GM12878 (cell line): Measurements from ENCODE around the gene EPAS1. TPM values are rescaled to one million over a fixed set of nuclear protein-coding genes. Genes with fewer than 3 reads are reported as not detected.

ENCODE experiments used
- ATAC-seq: fragments of 200-7000 bp; cut with Tn5 transposase; 3 replicates; pipeline ENCODE4 v1.9.1; 2020; ENCODE audit warnings: mild to moderate bottlenecking, moderate library complexity
- BruUV-seq: library from RNA; stranded (reverse); fragments of 400-500 nt; replicated peaks from 2 replicates; lab custom pipeline; 2021; lab: Mats Ljungman, UMichigan
- CTCF ChIA-PET: fragments of 300-600 bp; sonication (Branson Sonifier 250); formaldehyde crosslinking; extraction: SDS; loops from one replicate; lab custom pipeline; 2021; ENCODE audit warnings: inconsistent platforms; lab: Yijun Ruan, JAX
- POLR2A ChIA-PET: fragments of 350-600 bp; formaldehyde crosslinking; extraction: SDS; loops from one replicate; lab custom pipeline; 2021; ENCODE audit warnings: inconsistent platforms; lab: Charles Lee
- RAD21 ChIA-PET: fragments of 300-600 bp; sonication (Branson Sonifier 250); formaldehyde crosslinking; loops from one replicate; lab custom pipeline; 2023; ENCODE audit warnings: antibody characterized with exemption; ENCODE audit not compliant: unreplicated experiment; lab: Charles Lee
- SMC1A ChIA-PET: fragments of 300-600 bp; sonication (Branson Sonifier 250); formaldehyde crosslinking; loops from one replicate; lab custom pipeline; 2023; ENCODE audit not compliant: unreplicated experiment, uncharacterized antibody; lab: Charles Lee
- DNase-seq: peaks from one replicate; pipeline ENCODE4 v3.0.0-alpha.2; 2011; ENCODE audit warnings: low read depth, low spot score
- FAIRE-seq: peaks from 3 replicates; lab custom pipeline; 2011; peaks lifted over from hg19 to GRCh38; lab: Jason Lieb, UNC
- H2AFZ ChIP-seq: 2 replicates; pipeline ENCODE4 v1.6.0; 2011; ENCODE audit warnings: low read depth, low read length, control low read depth; ENCODE audit not compliant: control insufficient read depth
- H3K27ac ChIP-seq: 2 replicates; pipeline ENCODE4 v1.5.1; 2011; ENCODE audit warnings: control low read depth; ENCODE audit not compliant: control insufficient read depth, insufficient read depth
- H3K27me3 ChIP-seq, 2 experiments: replicated peaks in 1 of 2; 2 replicates each; pipeline versions ENCODE4 v1.6.0 to v1.6.1; 2011; ENCODE audit warnings: low read length in 1 of 2; ENCODE audit not compliant: control insufficient read depth in 2 of 2, insufficient read depth in 2 of 2
- H3K36me3 ChIP-seq, 2 experiments: 2 replicates each; pipeline ENCODE4 v1.5.1; 2011; ENCODE audit warnings: low read length in 1 of 2; ENCODE audit not compliant: control insufficient read depth in 2 of 2, insufficient read depth in 2 of 2
- H3K4me1 ChIP-seq: 2 replicates; pipeline ENCODE4 v1.6.1; 2011; ENCODE audit warnings: mild to moderate bottlenecking, low read length, moderate library complexity, mixed read lengths; ENCODE audit not compliant: control insufficient read depth, insufficient read depth
- H3K4me2 ChIP-seq: 2 replicates; pipeline ENCODE4 v1.6.0; 2011; ENCODE audit warnings: control low read depth; ENCODE audit not compliant: control insufficient read depth, insufficient read depth
- H3K4me3 ChIP-seq: fragments of 200-600 bp; sonication (generic); 2 replicates; pipeline ENCODE4 v1.5.1; 2016
- H3K79me2 ChIP-seq: 2 replicates; pipeline ENCODE4 v1.6.0; 2011; ENCODE audit warnings: low read length; ENCODE audit not compliant: control insufficient read depth, insufficient read depth
- H3K9ac ChIP-seq: 2 replicates; pipeline ENCODE4 v1.8.0; 2011; ENCODE audit warnings: low read length, control low read depth, mixed read lengths; ENCODE audit not compliant: control insufficient read depth, insufficient read depth
- H3K9me3 ChIP-seq: replicated peaks from 3 replicates; pipeline ENCODE4 v1.5.1; 2011; ENCODE audit warnings: mild to moderate bottlenecking, low read length; ENCODE audit not compliant: control insufficient read depth, insufficient read depth
- H4K20me1 ChIP-seq: 2 replicates; pipeline ENCODE4 v1.6.0; 2011; ENCODE audit not compliant: control insufficient read depth, insufficient read depth
- MXI1 ChIP-seq: fragments of 150-350 bp; IDR thresholded peaks from 2 replicates; pipeline ENCODE4 v1.6.1; 2011; ENCODE audit warnings: low read depth, mild to moderate bottlenecking, inconsistent platforms, low read length, improper control_type of control experiment
- POLR2AphosphoS2 ChIP-seq: IDR thresholded peaks from 2 replicates; pipeline ENCODE4 v1.6.1; 2011; ENCODE audit warnings: low read depth, mild to moderate bottlenecking, low read length, improper control_type of control experiment, moderate library complexity
- ZNF384 ChIP-seq: IDR thresholded peaks from 2 replicates; pipeline ENCODE4 v1.6.1; 2012; ENCODE audit warnings: low read depth, mild to moderate bottlenecking, low read length, improper control_type of control experiment, borderline replicate concordance
- WGBS: methylation state at CpG from one replicate; pipeline ENCODE4 v1.1.6; 2016; ENCODE audit warnings: low lambda C conversion rate; ENCODE audit not compliant: insufficient replicate concordance, insufficient coverage; ENCODE audit errors: missing lambda C conversion rate; 5-methylcytosine and 5-hydroxymethylcytosine counted together
- in situ Hi-C: fragments of 300-500 bp; cut with MboI; formaldehyde crosslinking; loops from 9 replicates; pipeline ENCODE4 v1.14.3; 2018; ENCODE audit warnings: mixed read lengths
- intact Hi-C: fragments of 100-400 bp; cut with micrococcal nuclease; formaldehyde crosslinking; loops from one replicate; pipeline ENCODE4 v1.14.2; 2022; ENCODE audit not compliant: unreplicated experiment
- polyA plus RNA-seq, 11 experiments: library from polyadenylated mRNA; depleted of rRNA in 4 of 11; unstranded in 6 of 11; stranded (reverse) in 5 of 11; fragments of >200 nt; fragmentation: Nextera tagmentation in 4 of 11; fragmentation: Illumina TruSeq in 1 of 11; extraction: Ambion mirVana in 4 of 11; extraction: Trizol in 1 of 11; gene quantifications; 1 replicate in 1 of 11; 2 replicates in 10 of 11; pipeline versions ENCODE4 v1.2.1 to v1.2.3, GENCODE V29; 2011 to 2016; ENCODE audit warnings: inconsistent platforms in 2 of 11, missing spikeins in 2 of 11, low read depth in 1 of 11
- total RNA-seq, 4 experiments: library from RNA; depleted of rRNA in 3 of 4; stranded (reverse); fragments of >200 nt in 3 of 4; fragmentation: Illumina TruSeq in 1 of 4; extraction: Trizol in 1 of 4; gene quantifications; 2 replicates each; pipeline versions ENCODE4 v1.2.1 to v1.2.3, GENCODE V29; 2013 to 2021
- TF ChIP-seq, protein P1 (sequence below): fragments of 450-650 bp; formaldehyde crosslinking; IDR thresholded peaks from 2 replicates; pipeline ENCODE4 v1.5.0; 2022; ENCODE audit warnings: mild to moderate bottlenecking, missing genetic modification characterization
- TF ChIP-seq, protein P2 (sequence below): fragments of 150-350 bp; IDR thresholded peaks from 2 replicates; pipeline ENCODE4 v1.6.1; 2014; ENCODE audit warnings: mild to moderate bottlenecking, low read depth, low read length

The EPAS1 gene
- total and polyA plus RNA-seq, 10 of the 15 experiments (the other 5 are each of a cell fraction or from before 2014, with no cell fraction given), result 0.11 to 22.0 (median 1.3) TPM; not detected in 1

DNA sequence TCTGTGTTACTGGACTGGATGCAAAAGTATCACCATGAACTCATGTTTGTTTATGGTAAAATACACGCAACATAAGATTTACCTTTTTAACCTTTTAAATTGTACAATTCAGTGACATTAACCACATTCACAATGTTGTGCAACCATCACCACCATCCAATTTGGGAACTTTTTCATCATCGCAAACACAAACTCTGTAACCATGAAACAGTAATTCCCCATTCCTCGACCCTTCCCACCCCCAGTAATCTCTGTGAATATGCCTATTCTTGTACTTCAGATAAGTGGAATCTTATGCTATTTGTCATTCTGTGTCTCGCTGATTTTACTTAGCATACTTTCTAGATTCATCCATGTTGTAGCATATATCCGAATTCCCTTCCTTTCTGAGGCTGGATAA is 31.1 kb upstream of the EPAS1 start:
- Histone ChIP-seq H2AFZ (no peak overlapping the region), H3K4me2 (no peak overlapping the region), H4K20me1 (no peaks in the 10 kb centered on the region), H3K36me3 (no peaks in the 10 kb centered on the region), H3K27ac (no peak overlapping the region), H3K27me3 (no peaks in the 10 kb centered on the region), H3K9me3 (no peaks in the 10 kb centered on the region), H3K79me2 (no peaks in the 10 kb centered on the region), H3K9ac (no peak overlapping the region), H3K4me3 (no peak overlapping the region), H3K4me1 (no peaks in the 10 kb centered on the region)
- ChIA-PET RAD21 (no interaction called here), SMC1A (interaction anchor here (1.6 kb wide), 2 partner anchors 9 to 16 kb away, joined by 4 to 5 read pairs; no protein-coding TSS in a partner anchor), POLR2A (no interaction called here), CTCF (interaction anchor here (1.6 kb wide), 1 partner anchor 35 kb away, joined by 5 read pairs; no protein-coding TSS in a partner anchor)
- in situ Hi-C loops (no loop called here), intact Hi-C loops (no loop called here)
- ATAC-seq, result no peak
- DNase-seq, result no peak
- TF ChIP-seq, protein P1, sequence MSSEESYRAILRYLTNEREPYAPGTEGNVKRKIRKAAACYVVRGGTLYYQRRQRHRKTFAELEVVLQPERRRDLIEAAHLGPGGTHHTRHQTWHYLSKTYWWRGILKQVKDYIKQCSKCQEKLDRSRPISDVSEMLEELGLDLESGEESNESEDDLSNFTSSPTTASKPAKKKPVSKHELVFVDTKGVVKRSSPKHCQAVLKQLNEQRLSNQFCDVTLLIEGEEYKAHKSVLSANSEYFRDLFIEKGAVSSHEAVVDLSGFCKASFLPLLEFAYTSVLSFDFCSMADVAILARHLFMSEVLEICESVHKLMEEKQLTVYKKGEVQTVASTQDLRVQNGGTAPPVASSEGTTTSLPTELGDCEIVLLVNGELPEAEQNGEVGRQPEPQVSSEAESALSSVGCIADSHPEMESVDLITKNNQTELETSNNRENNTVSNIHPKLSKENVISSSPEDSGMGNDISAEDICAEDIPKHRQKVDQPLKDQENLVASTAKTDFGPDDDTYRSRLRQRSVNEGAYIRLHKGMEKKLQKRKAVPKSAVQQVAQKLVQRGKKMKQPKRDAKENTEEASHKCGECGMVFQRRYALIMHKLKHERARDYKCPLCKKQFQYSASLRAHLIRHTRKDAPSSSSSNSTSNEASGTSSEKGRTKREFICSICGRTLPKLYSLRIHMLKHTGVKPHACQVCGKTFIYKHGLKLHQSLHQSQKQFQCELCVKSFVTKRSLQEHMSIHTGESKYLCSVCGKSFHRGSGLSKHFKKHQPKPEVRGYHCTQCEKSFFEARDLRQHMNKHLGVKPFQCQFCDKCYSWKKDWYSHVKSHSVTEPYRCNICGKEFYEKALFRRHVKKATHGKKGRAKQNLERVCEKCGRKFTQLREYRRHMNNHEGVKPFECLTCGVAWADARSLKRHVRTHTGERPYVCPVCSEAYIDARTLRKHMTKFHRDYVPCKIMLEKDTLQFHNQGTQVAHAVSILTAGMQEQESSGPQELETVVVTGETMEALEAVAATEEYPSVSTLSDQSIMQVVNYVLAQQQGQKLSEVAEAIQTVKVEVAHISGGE, result no peak
- TF ChIP-seq, protein P2, sequence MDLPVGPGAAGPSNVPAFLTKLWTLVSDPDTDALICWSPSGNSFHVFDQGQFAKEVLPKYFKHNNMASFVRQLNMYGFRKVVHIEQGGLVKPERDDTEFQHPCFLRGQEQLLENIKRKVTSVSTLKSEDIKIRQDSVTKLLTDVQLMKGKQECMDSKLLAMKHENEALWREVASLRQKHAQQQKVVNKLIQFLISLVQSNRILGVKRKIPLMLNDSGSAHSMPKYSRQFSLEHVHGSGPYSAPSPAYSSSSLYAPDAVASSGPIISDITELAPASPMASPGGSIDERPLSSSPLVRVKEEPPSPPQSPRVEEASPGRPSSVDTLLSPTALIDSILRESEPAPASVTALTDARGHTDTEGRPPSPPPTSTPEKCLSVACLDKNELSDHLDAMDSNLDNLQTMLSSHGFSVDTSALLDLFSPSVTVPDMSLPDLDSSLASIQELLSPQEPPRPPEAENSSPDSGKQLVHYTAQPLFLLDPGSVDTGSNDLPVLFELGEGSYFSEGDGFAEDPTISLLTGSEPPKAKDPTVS, result no peak
- TF ChIP-seq POLR2AphosphoS2, result no peak
- no peak for TF ChIP-seq MXI1
- no peak for TF ChIP-seq ZNF384
- BruUV-seq, result no TSS peak
- 55% methylated on average over 5 of the region's 5 CpGs for WGBS
- FAIRE-seq, result no peak
